ENCODE data around the gene ATP13A3. TPM values are rescaled to one million over a fixed set of nuclear protein-coding genes. Genes with fewer than 3 reads are reported as not detected.

Gene ATP13A3
- polyA plus RNA-seq, 3 donors, result 94.1 to 114 (median 106) TPM

GRCh38 chr3:194384569-194385001 is 102.2 kb downstream of the ATP13A3 start:
- DNase-seq (ENCODE audit: extremely low read depth in 1 of 11, low read depth in 9 of 11, low spot score in 4 of 11), result no peak

DNA sequence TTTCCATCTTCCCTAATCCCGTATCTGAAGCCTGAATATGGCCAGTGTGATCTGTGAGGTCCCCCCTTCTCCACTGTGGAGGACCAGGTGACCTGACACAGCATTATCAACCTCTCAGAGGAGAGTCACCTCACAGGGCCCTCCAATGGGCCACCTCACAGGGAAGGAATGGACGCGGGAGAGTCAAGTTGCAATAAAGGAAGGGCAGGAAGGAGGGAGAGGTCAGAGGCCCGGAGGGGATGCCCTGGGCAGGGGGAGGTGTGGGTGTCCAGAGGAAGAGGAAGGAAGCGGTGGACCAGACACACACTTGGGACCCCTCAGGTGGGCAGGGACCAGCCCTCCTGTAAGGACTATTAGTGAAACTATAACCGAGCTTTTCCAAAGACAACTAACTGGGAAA is 102.6 kb downstream of the ATP13A3 start:
- no peak for DNase-seq (ENCODE audit: extremely low read depth in 1 of 11, low read depth in 9 of 11, low spot score in 4 of 11)

DNA sequence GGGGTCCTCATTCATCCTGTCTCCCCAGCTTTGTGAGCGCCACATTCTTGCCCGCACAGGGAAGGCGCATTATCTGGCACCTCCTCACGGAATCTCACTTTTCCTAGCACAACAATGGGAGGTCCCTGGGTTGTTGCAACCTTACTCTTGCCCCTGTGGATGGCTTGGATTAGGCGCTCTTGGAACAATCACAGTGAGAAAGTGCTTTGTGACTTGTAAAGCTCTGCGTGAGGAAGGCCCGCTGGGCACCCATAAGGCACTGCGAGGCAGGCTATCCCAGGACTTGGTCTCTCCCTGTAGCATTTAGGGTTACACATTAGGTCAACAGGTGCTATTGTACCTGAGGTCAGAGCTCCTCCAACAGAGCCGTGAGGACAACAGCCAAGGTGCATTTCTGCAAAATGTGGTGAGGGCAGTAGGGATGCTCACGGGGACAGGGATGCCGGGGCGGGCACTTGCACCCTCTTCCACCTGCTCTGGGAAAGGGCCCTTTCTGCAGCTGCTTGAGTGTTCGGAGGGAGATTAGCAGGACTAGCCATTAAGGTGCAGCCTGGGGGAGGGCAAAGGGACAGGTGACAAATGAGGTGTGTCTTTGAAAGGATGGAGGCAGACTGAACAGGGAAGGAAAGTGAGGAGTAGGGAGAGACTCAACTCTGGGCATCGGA is 103.4 kb downstream of the ATP13A3 start:
- no peak for DNase-seq (ENCODE audit: extremely low read depth in 1 of 11, low read depth in 9 of 11, low spot score in 4 of 11)

- DNase-seq (ENCODE audit: extremely low read depth in 1 of 11, low read depth in 9 of 11, low spot score in 4 of 11), result no peak
Measured at GRCh38 chr3:194382892-194383223, 103.9 kb downstream of the ATP13A3 start.

- DNase-seq (ENCODE audit: extremely low read depth in 1 of 11, low read depth in 9 of 11, low spot score in 4 of 11), result no peak
Measured at GRCh38 chr3:194382196-194382891, 104.5 kb downstream of the ATP13A3 start.

DNA sequence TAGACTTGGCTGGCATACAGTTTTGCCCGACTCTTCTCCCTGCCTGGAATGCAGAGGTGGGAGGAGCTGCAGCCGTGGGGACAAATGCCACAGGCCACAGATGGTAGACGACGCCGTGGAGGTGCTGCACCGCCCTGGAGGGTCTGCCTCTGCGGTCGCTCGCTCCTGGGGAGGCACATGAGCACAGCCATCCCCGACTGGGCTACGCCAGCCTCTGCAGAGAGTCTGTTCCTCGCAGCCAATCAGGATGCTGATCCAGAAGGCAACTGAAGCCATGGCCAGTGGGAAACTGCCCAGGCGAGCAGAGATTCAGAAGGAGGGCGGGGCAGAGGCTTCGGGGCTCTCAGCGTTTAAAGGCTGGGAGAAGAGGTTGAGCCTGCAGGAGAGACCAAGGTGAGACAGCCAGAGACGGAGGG is 105.3 kb downstream of the ATP13A3 start:
- no peak for DNase-seq (ENCODE audit: extremely low read depth in 1 of 11, low read depth in 9 of 11, low spot score in 4 of 11)

DNA sequence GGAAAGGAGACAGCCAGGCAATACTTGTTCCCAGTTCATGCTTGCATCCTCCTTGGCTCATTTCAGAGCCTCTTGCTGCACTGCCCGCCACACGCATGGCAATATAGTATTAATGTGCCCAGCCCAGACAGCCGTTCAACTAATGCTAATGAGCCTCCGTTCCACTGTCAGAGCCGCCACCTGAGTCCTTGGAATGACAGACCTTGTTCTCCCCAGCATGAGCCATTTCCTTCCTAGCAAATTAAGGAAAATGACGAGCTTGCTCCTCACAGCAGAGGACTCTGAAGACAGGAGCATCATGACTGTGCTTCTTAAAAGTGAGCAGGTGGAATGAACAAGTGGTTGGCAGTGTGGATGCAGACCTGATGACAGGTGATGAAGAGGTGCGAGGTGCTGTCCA is 106.5 kb downstream of the ATP13A3 start:
- no peak for DNase-seq (ENCODE audit: extremely low read depth in 1 of 11, low read depth in 9 of 11, low spot score in 4 of 11)

DNA sequence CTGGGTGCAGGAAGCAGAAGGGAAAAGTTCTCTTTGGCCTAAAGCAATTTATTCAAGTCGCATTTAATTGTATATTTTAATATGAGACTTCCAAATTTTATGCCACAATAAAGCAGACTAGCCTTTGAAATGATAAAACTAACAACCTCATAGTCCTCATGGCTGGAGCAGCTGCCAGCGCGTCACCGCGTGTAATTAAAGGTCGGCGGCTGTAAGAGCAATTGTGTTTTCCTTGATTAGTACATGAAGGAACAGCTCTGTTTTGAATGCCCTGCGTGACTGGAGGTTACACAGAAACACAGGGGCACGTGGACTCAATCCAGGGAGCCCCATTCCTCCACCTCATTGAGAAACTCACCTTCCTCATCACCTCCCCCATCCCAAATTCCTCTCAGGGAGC is 107.2 kb downstream of the ATP13A3 start:
- no peak for DNase-seq (ENCODE audit: extremely low read depth in 1 of 11, low read depth in 9 of 11, low spot score in 4 of 11)

- DNase-seq (ENCODE audit: extremely low read depth in 1 of 11, low read depth in 9 of 11, low spot score in 4 of 11), result no peak
Measured at GRCh38 chr3:194379231-194379630, 107.6 kb downstream of the ATP13A3 start.

GRCh38 chr3:194377708-194378107 is 109.1 kb downstream of the ATP13A3 start:
- no peak for DNase-seq (ENCODE audit: extremely low read depth in 1 of 11, low read depth in 9 of 11, low spot score in 4 of 11)

DNA sequence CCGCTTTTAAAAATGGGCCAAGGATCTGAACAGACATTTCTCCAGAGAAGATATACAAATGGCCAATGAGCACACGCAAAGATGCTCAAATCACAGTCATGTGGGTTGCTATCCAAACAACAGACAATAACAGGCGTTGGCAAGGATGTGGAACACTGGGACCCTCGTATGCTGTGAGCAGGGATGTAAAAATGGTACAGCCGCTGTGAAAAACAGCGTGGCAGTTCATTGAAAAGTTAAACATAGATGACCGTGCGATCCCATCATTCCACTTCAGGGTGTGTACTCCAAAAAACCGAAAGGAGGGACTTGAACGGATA is 110.6 kb downstream of the ATP13A3 start:
- no peak for DNase-seq (ENCODE audit: extremely low read depth in 1 of 11, low read depth in 9 of 11, low spot score in 4 of 11)

- DNase-seq (ENCODE audit: extremely low read depth in 1 of 11, low read depth in 9 of 11, low spot score in 4 of 11), result no peak
Measured at GRCh38 chr3:194375473-194376240, 111.1 kb downstream of the ATP13A3 start.

DNA sequence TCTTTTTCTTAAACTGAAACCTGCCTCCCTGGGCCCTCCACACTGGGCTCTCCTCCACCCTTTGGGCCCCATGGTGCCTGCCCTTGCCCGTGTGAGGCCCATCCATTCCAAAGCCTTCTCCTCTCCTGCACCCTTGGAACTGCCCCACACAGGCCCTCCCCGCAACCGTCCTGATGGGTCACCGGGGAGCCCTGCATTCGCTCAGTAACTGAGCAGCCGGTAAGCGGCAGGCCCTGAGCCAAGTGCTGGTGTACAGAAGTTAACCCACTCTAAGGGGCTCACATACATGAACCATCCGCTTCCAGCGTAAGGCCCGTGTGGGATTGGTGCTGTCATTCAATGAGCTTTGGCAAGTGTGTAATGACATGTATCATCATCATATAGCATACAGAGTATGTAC is 111.9 kb downstream of the ATP13A3 start:
- DNase-seq (ENCODE audit: extremely low read depth in 1 of 11, low read depth in 9 of 11, low spot score in 4 of 11), result no peak

GRCh38 chr3:194373899-194374298 is 112.9 kb downstream of the ATP13A3 start:
- DNase-seq (ENCODE audit: extremely low read depth in 1 of 11, low read depth in 9 of 11, low spot score in 4 of 11), result no peak

DNA sequence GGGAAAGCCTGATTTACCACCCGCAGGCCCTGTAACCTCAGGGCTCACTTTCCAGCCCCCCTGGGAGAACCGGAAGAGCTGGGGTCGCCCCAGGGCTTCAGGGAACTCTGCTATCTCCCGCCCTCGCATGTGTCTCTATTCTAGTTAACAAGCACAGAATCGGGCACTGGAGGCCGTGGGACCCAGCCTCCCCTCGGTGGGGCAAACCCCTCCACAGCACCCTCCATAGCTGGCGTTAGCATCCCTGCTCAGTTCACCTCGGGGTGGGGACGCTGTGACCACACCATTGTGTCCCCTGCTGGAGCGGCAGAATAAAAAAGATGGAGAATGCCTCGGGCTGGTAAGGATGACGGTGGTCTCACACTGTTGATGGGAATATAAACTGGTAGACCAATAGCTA is 113.8 kb downstream of the ATP13A3 start:
- no peak for DNase-seq (ENCODE audit: extremely low read depth in 1 of 11, low read depth in 9 of 11, low spot score in 4 of 11)

DNA sequence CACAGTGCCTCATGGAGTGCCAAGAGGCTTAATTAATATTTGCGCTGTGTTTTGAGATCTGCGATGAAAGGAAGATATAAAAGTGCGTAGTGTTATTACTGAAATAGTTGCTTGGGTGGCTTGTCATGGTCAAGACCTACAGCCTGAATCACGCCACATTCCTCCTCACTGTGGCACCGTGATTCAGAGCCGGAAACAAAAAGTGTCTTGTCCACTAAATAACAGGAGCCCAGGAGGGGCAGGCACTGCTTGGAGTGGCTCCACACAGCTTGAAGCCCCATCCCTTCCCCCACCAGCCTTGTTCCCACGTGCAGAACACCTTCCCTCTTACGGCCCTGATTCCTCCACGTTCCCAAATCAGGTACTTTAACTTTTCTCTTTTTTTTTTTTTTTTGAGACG is 116.0 kb downstream of the ATP13A3 start:
- no peak for DNase-seq (ENCODE audit: extremely low read depth in 1 of 11, low read depth in 9 of 11, low spot score in 4 of 11)

- no peak for DNase-seq (ENCODE audit: extremely low read depth in 1 of 11, low read depth in 9 of 11, low spot score in 4 of 11)
Measured at GRCh38 chr3:194369522-194370279, 117.1 kb downstream of the ATP13A3 start, which contains the start of gene LRRC15. TSS of gene LRRC15 (minus strand) at chr3:194369743. CDS start at chr3:194361043, 8,700 bp downstream.

DNA sequence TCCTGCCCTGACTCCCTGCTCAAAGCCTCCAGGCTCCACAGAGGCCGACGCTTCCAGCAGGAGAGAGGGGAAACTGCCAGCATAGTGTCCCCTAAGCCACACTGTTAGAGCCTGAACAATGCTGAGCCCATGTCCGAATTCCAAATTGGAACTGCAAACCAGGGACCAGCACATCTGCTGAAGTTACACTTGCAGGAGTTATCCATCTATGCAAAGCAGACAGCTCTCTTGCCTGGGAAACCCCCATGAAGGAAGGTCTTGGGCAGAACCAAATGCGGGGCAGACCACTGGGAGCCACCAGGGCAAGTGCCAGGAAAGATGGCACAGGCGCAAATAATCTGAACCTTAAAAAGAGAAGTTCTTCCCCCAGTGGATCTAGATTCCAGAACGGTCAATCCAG is 117.9 kb downstream of the ATP13A3 start:
- DNase-seq (ENCODE audit: extremely low read depth in 1 of 11, low read depth in 9 of 11, low spot score in 4 of 11), result no peak

DNA sequence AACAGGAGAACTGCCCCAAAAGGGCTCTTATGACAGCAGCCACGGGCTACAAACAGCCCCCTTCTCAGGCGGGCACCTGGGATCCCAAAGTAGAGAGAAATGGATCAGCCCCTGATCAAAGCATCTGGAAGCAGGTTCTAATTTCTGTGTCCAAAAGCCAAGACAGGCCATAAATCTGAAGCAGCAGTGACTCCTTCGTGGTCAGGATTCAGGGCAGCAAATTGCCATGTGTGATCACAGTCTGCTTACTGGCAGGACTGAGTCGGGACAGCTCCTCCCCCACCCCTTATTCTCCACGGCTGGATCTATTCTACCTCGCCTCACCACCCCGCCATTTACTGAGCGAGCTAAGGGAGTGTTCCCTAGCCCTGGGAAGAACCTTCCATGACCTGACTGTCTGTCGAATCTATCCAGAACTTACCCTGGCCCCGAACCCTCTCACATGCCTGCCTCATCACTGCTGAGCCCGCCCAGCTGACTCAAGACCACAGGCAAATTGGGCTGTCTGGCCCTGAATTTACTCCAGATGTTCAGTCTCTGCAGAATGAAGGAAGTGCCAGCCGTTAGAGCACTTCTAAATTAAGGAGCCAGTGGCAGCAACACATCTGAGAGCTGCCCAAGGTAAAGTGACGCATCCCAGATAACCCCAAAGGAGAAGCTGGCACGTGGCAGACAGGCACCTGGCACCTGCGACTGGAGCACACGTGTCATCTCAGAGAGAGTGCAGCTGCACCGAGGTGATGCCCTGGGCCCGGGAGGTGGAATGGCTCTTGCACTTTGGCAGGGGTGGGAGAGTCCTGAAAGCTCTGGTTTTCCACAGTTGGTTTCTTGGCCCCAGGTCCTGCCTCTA is 118.6 kb downstream of the ATP13A3 start:
- no peak for DNase-seq (ENCODE audit: extremely low read depth in 1 of 11, low read depth in 9 of 11, low spot score in 4 of 11)
